Skin of body (tissue), 2 donors: ENCODE data around the gene RTL5. TPM values are rescaled to one million over a fixed set of nuclear protein-coding genes. Genes with fewer than 3 reads are reported as not detected.

Experiments
- DNase-seq: peaks from one replicate; lab custom pipeline; 2025; lab: John Stamatoyannopoulos, UW
- total RNA-seq: library from RNA; depleted of rRNA; stranded (reverse); fragments of >200 nt; gene quantifications from one replicate; pipeline ENCODE4 v1.2.3, GENCODE V29; 2014

The RTL5 gene
- total RNA-seq, 1 donor from 2014 or later, result 3.9 TPM

GRCh38 chrX:72110051-72110875 is 21.5 kb downstream of the RTL5 start:
- DNase-seq, result no peak

- no peak for DNase-seq
These were observed 23.0 kb downstream of the RTL5 start for GRCh38 chrX:72108666-72109065.

DNA sequence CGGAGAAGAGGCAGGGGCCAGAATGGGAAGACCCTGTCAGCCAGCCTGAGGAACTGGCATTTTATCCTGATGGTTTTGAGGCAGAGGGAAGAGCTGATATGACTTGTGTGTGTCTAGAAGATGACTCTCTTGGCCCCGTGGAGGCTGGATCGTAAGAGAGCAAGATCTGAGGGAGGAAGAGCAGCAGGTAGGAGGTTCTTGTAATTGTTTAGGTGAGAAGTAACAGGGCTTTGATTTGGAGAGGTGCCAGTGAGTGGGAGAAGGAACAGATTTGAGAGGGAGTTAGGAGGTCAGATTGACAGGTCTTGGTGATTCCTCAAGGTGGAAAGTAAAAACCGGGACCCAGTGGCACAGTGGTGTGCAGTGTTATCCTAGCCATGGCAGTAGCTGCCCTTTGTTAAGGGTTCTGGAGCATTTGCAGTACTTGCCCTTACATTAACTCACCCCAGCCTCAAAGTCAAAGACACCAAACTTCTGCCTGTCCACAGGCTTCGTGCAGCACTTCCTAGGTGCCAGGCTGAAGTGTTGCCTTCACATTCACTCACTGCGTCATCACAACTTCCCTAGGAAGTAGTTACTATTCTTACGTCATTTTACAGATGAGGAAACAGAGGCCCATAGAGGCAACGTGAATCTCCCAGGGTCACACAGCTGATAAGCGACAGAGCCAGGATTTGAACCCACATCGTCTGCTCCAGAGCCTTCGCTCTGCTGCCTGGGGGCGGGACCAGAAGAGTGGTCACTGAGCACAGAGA is 23.7 kb downstream of the RTL5 start:
- DNase-seq, result no peak

- no peak for DNase-seq
These were observed 24.4 kb downstream of the RTL5 start for GRCh38 chrX:72107320-72107719.

DNA sequence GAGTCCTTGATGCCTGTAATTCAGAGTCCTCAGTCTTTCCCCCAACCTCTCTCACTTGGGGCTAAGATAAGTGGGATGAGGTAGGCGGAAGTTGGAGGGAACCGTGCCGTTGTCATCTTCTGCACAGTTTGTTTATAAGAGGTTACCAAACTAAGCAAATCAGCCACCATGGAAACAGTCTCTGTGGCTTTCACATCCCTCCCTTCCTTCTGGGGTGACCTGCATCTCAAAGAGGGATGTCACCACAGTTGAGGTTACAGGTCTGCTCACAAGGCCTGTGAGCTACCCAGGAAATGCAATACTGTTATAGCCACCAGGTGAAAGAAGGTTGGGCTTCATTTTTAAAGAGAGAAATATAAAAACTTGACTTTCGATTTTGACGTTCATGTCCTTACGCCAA is 26.3 kb downstream of the RTL5 start:
- no peak for DNase-seq

- DNase-seq, result no peak
These were observed 29.0 kb downstream of the RTL5 start for GRCh38 chrX:72102760-72103159.

- no peak for DNase-seq
These were observed 29.6 kb downstream of the RTL5 start for GRCh38 chrX:72102126-72102525.

- DNase-seq, result no peak
These were observed 30.1 kb downstream of the RTL5 start for GRCh38 chrX:72101597-72102037.

DNA sequence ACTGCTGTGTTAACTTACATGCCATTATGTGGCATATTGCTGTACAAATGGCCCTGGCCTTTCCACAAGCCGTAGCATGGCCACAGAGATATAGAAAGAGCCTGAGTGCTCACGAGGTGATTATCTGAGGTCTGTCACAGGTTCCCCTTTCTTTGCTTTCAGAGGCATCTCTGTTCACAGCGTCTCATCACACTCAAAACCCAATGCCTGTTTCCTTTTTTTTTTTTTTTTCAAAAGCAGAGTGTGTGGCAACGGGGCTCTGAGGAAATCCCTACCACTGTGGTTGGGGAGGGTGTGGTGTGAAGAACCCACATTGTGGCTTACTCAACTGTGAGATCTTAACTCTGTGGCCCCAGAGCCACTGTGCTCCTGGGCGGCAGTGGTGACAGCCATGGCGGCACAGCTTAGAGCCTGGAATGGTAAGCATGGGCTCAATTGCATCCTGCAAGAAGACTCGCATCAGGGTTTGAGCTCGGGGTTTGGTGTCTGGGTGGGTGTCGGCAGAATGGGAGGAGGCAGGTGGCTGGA is 30.8 kb downstream of the RTL5 start:
- DNase-seq, result no peak

- DNase-seq, result no peak
These were observed 31.5 kb downstream of the RTL5 start for GRCh38 chrX:72100051-72100755.

DNA sequence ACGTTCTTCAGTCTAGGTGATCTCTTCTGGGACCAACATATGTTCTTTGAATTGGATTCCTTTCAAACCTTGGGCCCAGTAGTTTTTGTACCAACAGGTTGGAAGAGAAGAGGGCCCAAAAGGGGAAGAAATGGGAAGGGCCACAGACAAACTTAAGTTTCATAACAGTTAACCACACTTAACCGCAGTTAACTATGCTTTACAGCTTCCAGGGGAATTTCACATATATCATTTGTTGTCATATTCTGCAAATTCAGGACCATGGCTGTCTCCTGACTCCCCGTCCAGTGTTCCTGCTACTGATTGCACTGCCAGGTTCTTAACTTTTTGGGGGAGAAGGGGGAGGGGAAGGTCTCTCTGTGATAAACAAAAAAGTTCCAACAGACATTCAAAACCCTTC is 34.6 kb downstream of the RTL5 start:
- DNase-seq, result no peak

GRCh38 chrX:72095370-72095769 is 36.3 kb downstream of the RTL5 start:
- no peak for DNase-seq

DNA sequence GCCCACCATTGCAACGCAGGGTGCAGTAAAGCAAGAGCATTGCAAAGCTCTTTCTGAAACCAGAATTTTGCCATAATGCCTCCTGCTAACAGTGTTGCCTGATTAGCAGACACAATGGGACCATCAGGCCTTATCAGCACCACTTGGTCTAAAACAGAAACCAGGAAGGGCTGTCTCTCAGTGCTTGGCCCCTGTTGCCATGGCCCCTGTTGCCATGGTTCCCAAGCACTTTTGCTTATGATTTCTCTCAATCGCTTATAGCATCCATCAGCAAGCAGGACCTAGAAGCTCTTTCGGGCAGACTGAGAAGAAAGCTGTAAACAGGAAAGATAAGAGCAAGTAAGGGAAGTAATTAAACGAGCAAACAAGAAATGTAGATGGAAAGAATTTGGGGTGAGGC is 36.8 kb downstream of the RTL5 start:
- DNase-seq, result no peak

- no peak for DNase-seq
These were observed 42.5 kb downstream of the RTL5 start for GRCh38 chrX:72089254-72089653.

- no peak for DNase-seq
These were observed 43.0 kb downstream of the RTL5 start for GRCh38 chrX:72088761-72089160.

- DNase-seq, result no peak
These were observed 44.7 kb downstream of the RTL5 start for GRCh38 chrX:72086995-72087394.

DNA sequence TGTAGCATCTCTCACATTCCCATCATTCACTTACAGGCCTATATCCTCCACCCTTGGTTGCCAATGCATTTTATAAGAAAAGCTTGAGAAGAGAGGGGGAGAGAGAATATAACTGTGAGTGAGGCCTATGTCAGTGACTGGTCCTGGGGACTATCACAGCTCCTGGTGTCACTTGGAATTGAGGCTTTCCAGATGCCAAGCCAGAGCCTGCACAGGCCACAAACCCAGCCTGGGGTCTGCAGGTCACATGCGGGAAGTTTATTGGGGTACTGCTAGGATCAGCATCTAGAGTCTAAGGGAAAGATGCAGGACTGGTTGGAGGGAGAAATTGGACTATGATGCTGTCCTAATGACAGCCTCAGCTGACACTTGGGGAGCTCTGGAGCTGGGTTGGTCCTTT is 47.6 kb downstream of the RTL5 start:
- DNase-seq, result no peak

DNA sequence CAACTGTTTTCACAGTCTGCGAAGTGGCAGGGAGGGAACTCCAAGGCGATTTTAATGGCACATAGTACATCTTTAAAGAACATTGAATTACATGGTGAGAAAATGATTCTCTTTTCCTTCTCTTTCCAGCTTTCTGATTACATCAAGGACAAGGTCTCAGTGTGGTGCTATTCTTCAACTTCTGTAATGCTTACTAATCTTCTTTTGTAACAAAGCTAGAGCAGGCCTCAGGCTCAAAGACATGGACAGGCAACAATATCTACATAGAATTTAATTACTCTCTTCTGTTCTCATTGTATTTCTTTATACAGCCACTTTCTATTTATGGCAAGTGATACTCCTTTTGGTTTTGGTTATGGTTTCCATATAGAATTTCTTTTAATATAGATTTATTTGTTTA is 48.4 kb downstream of the RTL5 start:
- DNase-seq, result no peak

DNA sequence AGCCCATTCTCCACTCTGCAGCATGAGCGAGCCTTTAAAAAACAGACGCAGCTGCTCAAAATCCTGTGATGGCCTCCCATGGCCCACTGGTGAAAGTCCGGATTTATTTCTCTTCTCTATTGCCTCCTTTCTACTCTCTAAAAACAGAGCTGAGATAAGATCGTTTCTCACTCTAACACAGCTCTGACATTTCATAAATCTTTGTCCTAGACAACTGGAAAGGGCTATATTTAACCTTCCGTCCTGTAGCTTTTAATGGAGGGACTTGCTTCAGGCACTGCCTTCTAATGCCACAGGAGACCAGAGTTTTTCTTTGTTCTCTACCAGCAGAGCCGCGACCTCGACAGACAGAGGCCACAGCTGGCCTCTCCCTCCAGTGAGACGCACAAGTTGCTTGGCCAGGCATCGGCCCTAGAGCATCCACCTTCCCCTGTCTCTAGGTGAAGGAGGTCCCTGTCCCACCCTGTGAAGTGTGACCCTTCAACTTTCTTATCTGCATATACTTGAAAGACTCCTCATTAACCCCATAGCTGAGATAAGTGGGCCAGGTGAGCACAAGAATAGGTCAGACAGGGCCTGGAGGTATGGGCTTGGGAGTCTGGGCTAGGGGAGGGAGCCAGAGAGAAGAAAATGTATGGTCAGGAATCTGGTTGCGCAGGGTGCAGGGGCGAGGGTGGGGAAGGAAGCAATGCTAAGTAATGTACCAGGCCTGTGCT is 50.0 kb downstream of the RTL5 start:
- DNase-seq, result no peak

DNA sequence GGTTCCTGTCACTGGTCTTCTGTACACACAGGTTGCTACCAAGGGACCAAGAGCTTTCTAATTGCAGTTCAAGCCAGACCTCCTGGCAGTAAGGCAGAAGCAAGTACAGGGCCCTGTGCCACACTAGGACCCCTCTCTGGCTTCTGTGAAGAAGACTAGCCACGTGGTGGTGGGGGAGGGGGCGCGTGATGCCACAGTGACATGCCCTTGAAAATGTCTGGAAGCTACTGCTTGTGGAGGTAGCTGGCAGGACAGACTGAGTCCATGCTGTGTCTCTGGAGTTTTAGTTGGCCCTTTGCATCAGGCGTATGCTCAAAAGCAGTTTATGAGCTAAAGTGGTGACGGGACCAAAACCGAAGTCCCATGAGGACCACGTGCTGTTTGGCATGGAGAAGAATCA is 50.9 kb downstream of the RTL5 start:
- DNase-seq, result no peak

DNA sequence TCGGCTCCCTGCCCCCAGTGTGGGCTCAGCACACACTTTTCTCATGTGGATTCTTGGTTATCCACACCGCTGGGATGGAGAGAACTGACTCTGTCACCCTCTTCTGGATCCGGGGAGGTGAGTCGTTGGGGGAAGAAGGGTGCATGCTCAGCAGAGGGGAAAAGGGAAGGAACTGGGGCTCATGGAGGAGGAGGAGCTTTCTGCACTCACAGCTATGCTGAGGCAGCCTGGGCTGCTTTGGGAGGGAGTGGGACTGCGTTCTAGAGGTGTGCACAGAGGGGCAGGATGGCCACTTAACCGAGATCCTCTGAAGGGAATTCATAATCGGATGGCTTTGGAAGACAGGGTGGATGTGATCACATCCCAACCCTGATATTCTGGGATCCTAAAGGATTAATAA is 51.6 kb downstream of the RTL5 start:
- no peak for DNase-seq
